ENCODE measurements around the gene ZNF217.
"Not testable (repeated sequence)": the region's sequence is repeated elsewhere in the genome, so short reads cannot be mapped to it uniquely, and the experiment has no call there.

The ZNF217 gene

GRCh38 chr20:53581444-53582250 lies 12.0 kb downstream of the ZNF217 start:
- no peak for DNase-seq

GRCh38 chr20:53580376-53581111 lies 13.1 kb downstream of the ZNF217 start:
- DNase-seq = no peak

GRCh38 chr20:53579581-53580375 lies 13.9 kb downstream of the ZNF217 start:
- DNase-seq = no peak

- no peak for DNase-seq
These were observed 14.4 kb downstream of the ZNF217 start for GRCh38 chr20:53579266-53579580.

- peak; percentile 27 for DNase-seq
These were observed 15.0 kb downstream of the ZNF217 start for GRCh38 chr20:53578492-53579222.

- DNase-seq = no peak
These were observed 16.9 kb downstream of the ZNF217 start for GRCh38 chr20:53576586-53577318.

- DNase-seq = no peak
These were observed 17.5 kb downstream of the ZNF217 start for GRCh38 chr20:53576195-53576580.

GRCh38 chr20:53575481-53576194 lies 18.0 kb downstream of the ZNF217 start:
- DNase-seq = no peak

GRCh38 chr20:53574819-53575218 lies 18.8 kb downstream of the ZNF217 start:
- no peak for DNase-seq

GRCh38 chr20:53574259-53574789 lies 19.3 kb downstream of the ZNF217 start:
- no peak for DNase-seq

- no peak for DNase-seq
These were observed 21.9 kb downstream of the ZNF217 start for GRCh38 chr20:53571555-53572286.

GRCh38 chr20:53570446-53571276 lies 23.0 kb downstream of the ZNF217 start:
- no peak for DNase-seq

GRCh38 chr20:53569606-53570307 lies 23.9 kb downstream of the ZNF217 start:
- DNase-seq = no peak

GRCh38 chr20:53569005-53569404 lies 24.6 kb downstream of the ZNF217 start:
- no peak for DNase-seq

- no peak for DNase-seq
These were observed 25.3 kb downstream of the ZNF217 start for GRCh38 chr20:53568351-53568750.

GRCh38 chr20:53567379-53567917 lies 26.2 kb downstream of the ZNF217 start:
- no peak for DNase-seq

- DNase-seq = not testable (repeated sequence)
These were observed 27.0 kb downstream of the ZNF217 start for GRCh38 chr20:53566623-53567022.

GRCh38 chr20:53565254-53565653 lies 28.4 kb downstream of the ZNF217 start:
- no peak for DNase-seq

Data from NCI-H524 treated with DMSO at 0.1 percent for 48 hours (cell line).